Transverse colon (tissue), 4 donors: ENCODE data around the gene PDSS2.

Source experiments
- CTCF ChIP-seq, 5 experiments: fragments of 200-600 bp in 3 of 5; fragments of 450-650 bp in 2 of 5; sonication (generic) in 3 of 5; IDR thresholded peaks; 1 replicate in 2 of 5; 2 replicates in 3 of 5; pipeline ENCODE4 v1.5.1; 2016 to 2017; ENCODE audit warnings: antibody characterized with exemption in 5 of 5, inconsistent platforms in 3 of 5, mild to moderate bottlenecking in 2 of 5, moderate library complexity in 1 of 5
- POLR2AphosphoS5 ChIP-seq, 3 donors: sonication (generic); formaldehyde crosslinking; IDR thresholded peaks; one replicate each; pipeline ENCODE4 v1.6.1; 2016; ENCODE audit warnings: antibody characterized with exemption in 3 of 3

DNA sequence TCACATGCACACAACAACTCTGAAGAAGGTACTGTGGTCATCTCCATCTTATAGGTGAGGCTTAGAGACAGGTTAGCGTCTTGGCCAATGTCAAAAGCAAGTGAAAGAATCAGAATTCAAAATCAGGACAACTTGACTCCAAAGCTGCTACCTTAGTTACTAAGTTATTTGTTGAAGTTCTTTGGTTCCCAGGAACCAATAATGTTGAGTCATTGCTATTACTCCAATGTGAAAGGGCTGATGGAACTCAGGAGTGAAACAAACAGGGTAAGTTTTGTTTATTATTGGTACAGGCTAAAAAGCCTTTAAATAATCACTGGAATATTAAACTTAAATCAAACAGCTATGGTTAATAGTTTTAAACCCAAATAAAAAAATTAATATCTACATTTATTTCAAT lies 111.1 kb downstream of the PDSS2 start:
- TF ChIP-seq CTCF (IDR thresholded peaks at IDR 0.05) (no peak), POLR2AphosphoS5 (IDR thresholded peaks at IDR 0.05) (no peak)
